ENCODE data around the gene NSF.

DNA sequence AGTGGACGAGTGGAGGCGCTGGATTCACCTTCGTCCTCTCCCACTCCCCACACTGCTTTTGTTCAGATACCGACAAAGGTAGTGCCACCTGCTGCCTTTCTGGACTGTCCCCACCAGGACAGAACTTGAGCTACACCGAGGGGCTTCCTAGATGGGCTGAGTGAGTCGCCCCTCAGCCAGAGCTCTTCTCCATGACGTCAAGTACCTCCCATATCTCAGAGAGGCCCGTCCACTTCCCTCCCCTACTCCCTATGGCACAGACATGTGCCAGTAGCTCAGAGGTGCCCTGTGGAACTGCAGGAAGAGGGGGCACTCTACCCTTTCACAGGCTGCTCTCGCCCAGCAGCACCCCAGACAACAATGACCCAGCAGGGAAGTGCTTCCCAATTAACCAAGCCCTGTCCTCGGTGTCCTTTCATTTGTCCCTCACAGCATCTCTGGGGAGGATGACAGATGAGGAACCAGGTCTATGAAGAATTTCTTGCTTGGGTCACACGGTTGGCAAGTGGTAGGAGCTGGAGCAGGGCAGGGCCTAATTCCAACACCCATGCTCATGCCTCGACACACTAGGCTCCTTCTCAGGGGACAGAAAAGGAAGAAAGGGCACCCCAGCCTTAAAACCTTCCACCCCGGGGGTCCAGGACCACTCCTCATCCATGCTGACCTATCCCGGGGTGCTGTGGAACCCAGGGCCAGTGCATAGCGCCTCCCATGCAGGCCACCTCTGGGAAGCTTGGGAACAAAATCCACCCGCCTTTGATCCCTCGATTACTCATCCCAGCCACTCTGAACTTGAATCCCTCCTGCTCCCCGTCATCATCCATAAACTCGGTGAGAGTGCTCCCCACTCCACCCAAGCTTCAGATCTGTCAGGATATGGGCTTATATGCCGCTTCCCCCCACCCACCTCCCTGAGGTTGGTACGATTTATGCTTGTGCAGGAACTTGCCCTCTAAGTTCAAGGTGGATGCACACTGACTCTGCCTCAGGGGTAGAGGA, 176.3 kb downstream of the NSF start:
- TF ChIP-seq, protein P1, sequence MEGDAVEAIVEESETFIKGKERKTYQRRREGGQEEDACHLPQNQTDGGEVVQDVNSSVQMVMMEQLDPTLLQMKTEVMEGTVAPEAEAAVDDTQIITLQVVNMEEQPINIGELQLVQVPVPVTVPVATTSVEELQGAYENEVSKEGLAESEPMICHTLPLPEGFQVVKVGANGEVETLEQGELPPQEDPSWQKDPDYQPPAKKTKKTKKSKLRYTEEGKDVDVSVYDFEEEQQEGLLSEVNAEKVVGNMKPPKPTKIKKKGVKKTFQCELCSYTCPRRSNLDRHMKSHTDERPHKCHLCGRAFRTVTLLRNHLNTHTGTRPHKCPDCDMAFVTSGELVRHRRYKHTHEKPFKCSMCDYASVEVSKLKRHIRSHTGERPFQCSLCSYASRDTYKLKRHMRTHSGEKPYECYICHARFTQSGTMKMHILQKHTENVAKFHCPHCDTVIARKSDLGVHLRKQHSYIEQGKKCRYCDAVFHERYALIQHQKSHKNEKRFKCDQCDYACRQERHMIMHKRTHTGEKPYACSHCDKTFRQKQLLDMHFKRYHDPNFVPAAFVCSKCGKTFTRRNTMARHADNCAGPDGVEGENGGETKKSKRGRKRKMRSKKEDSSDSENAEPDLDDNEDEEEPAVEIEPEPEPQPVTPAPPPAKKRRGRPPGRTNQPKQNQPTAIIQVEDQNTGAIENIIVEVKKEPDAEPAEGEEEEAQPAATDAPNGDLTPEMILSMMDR (IDR thresholded peaks at IDR 0.05): no peak
- TF ChIP-seq ZFX (IDR thresholded peaks at IDR 0.05; ENCODE audit: borderline replicate concordance): no peak
